ENCODE data around the gene SCO1. TPM values are rescaled to one million over a fixed set of nuclear protein-coding genes. Genes with fewer than 3 reads are reported as not detected.

The SCO1 gene
- total and polyA plus RNA-seq, 10 of the 15 experiments (the other 5 are each of a cell fraction or from before 2014, with no cell fraction given): 8.2 to 73.0 (median 37.1) TPM

- Histone ChIP-seq H4K20me1 (ENCODE audit: control insufficient read depth, insufficient read depth) (no peaks in the 10 kb centered on the region), H3K4me3 (no peak overlapping the region), H3K79me2 (ENCODE audit: control insufficient read depth, insufficient read depth, low read length) (no peaks in the 10 kb centered on the region), H3K9ac (ENCODE audit: control insufficient read depth, insufficient read depth, low read length) (no peak overlapping the region), H3K27me3 (replicated peaks in 1 of 2; ENCODE audit: control insufficient read depth in 2 of 2, insufficient read depth in 2 of 2, low read length in 1 of 2) (no peaks in the 10 kb centered on the region; a peak in 1 of 4 replicates), H3K4me2 (ENCODE audit: control insufficient read depth, insufficient read depth) (no peak overlapping the region), H3K36me3 (ENCODE audit: control insufficient read depth in 2 of 2, insufficient read depth in 2 of 2, low read length in 1 of 2) (no peaks in the 10 kb centered on the region), H3K9me3 (replicated peaks; ENCODE audit: control insufficient read depth, insufficient read depth, low read length) (no peaks in the 10 kb centered on the region), H3K27ac (ENCODE audit: control insufficient read depth, insufficient read depth) (no peak overlapping the region), H2AFZ (ENCODE audit: control insufficient read depth, low read depth, low read length) (no peak overlapping the region), H3K4me1 (ENCODE audit: control insufficient read depth, insufficient read depth, low read length) (no peaks in the 10 kb centered on the region)
- RAD21 ChIA-PET (ENCODE audit: unreplicated experiment): no interaction called here
- SMC1A ChIA-PET (ENCODE audit: uncharacterized antibody, unreplicated experiment): interaction anchor here (1.1 kb wide), 1 partner anchor 11 kb away, joined by 3 read pairs; no protein-coding TSS in a partner anchor
- no TSS peak for BruUV-seq (replicated peaks)
- TF ChIP-seq HSF1 (IDR thresholded peaks at IDR 0.05; ENCODE audit: low read depth, low read length) (no peak), SKIL (IDR thresholded peaks at IDR 0.05; ENCODE audit: low read depth, poor library complexity, severe bottlenecking) (no peak), MAX (IDR thresholded peaks at IDR 0.05; ENCODE audit: low read depth, low read length) (no peak), BHLHE40 (IDR thresholded peaks at IDR 0.05; ENCODE audit: borderline replicate concordance in 1 of 2, low read depth in 2 of 2, low read length in 1 of 2) (no peak), ATF2 (IDR thresholded peaks at IDR 0.05; ENCODE audit: low read length) (no peak), ZBED1 (IDR thresholded peaks at IDR 0.05; ENCODE audit: borderline replicate concordance) (no peak), MYC (IDR thresholded peaks at IDR 0.05; ENCODE audit: insufficient read depth, insufficient read length, insufficient replicate concordance, low read length, severe bottlenecking) (no peak), BMI1 (IDR thresholded peaks at IDR 0.05; ENCODE audit: borderline replicate concordance) (no peak), TCF3 (IDR thresholded peaks at IDR 0.05; ENCODE audit: borderline replicate concordance, insufficient read depth, low read depth, low read length) (no peak), BCL3 (IDR thresholded peaks at IDR 0.05; ENCODE audit: borderline replicate concordance, insufficient read depth, low read depth, low read length, poor library complexity, severe bottlenecking) (no peak), RAD21 (IDR thresholded peaks at IDR 0.05; ENCODE audit: insufficient read depth, low read depth, low read length) (no peak), RBBP5 (conservative IDR thresholded peaks at IDR 0.05) (no peak), TARDBP (IDR thresholded peaks at IDR 0.05; ENCODE audit: borderline replicate concordance) (no peak), SUPT20H (IDR thresholded peaks at IDR 0.05; ENCODE audit: borderline replicate concordance, control insufficient read depth, low read depth, low read length) (no peak), ZZZ3 (IDR thresholded peaks at IDR 0.05; ENCODE audit: control insufficient read depth, insufficient read length, low read depth) (no peak)
- CTCF ChIA-PET: interaction anchor here (0.9 kb wide), 1 partner anchor 11 kb away, joined by 3 read pairs; no protein-coding TSS in a partner anchor
- FAIRE-seq (no peak), DNase-seq (ENCODE audit: low read depth, low spot score) (no peak), ATAC-seq (no peak)
- 80% methylated on average over 10 of the region's 10 CpGs for WGBS (ENCODE audit: insufficient coverage, insufficient replicate concordance, low lambda C conversion rate, missing lambda C conversion rate)
- in situ Hi-C loops (cut with MboI) (no loop called here), intact Hi-C loops (cut with micrococcal nuclease; ENCODE audit: unreplicated experiment) (no loop called here)
- POLR2A ChIA-PET: no interaction called here
Observed at GRCh38 chr17:10657879-10658278, 39.5 kb downstream of the SCO1 start.

All from GM12878 (cell line).